OCI-LY7 (cell line): ENCODE results near the gene OR2W1. TPM values are rescaled to one million over a fixed set of nuclear protein-coding genes. Genes with fewer than 3 reads are reported as not detected.

Experiments used
- BruUV-seq: library from RNA; stranded (reverse); fragments of 400-500 nt; replicated peaks from 2 replicates; lab custom pipeline; 2021; lab: Mats Ljungman, UMichigan
- CTCF ChIA-PET: fragments of 300-600 bp; sonication (Branson Sonifier 250); formaldehyde crosslinking; loops from one replicate; lab custom pipeline; 2022; ENCODE audit warnings: antibody characterized with exemption; ENCODE audit not compliant: unreplicated experiment; lab: Charles Lee
- POLR2A ChIA-PET: fragments of 300-600 bp; sonication (Branson Sonifier 250); formaldehyde crosslinking; loops from one replicate; lab custom pipeline; 2022; ENCODE audit warnings: antibody characterized with exemption; lab: Charles Lee
- DNase-seq: peaks from one replicate; pipeline ENCODE4 v3.0.0-alpha.2; 2015; ENCODE audit warnings: low spot score
- H2AFZ ChIP-seq: fragments of 200-600 bp; sonication (generic), shearing (Covaris generic); 2 replicates; pipeline ENCODE4 v1.6.1; 2014; ENCODE audit warnings: mild to moderate bottlenecking, antibody characterized with exemption, low read length, moderate library complexity
- H3K27ac ChIP-seq: fragments of 200-600 bp; sonication (generic); 2 replicates; pipeline ENCODE4 v1.5.1; 2014; ENCODE audit warnings: mixed run types, low read depth, mild to moderate bottlenecking, moderate library complexity, low read length, inconsistent platforms; ENCODE audit not compliant: poor library complexity, severe bottlenecking
- H3K36me3 ChIP-seq: fragments of 200-600 bp; sonication (generic); 2 replicates; pipeline ENCODE4 v1.6.1; 2014; ENCODE audit warnings: mild to moderate bottlenecking, antibody characterized with exemption, low read length, moderate library complexity, mixed read lengths; ENCODE audit not compliant: insufficient read depth
- H3K4me1 ChIP-seq: fragments of 200-600 bp; sonication (generic); 2 replicates; pipeline ENCODE4 v1.5.1; 2014; ENCODE audit warnings: mild to moderate bottlenecking, low read length; ENCODE audit not compliant: insufficient read depth, poor library complexity, severe bottlenecking
- H3K4me2 ChIP-seq: fragments of 200-600 bp; sonication (generic); 2 replicates; pipeline ENCODE4 v1.6.1; 2014; ENCODE audit warnings: mild to moderate bottlenecking, low read length
- H3K4me3 ChIP-seq: fragments of 200-600 bp; sonication (generic); 2 replicates; pipeline ENCODE4 v1.5.1; 2014; ENCODE audit warnings: mild to moderate bottlenecking, low read depth, low read length; ENCODE audit not compliant: poor library complexity, severe bottlenecking
- H3K79me2 ChIP-seq: fragments of 200-600 bp; sonication (generic); 2 replicates; pipeline ENCODE4 v1.6.1; 2016; ENCODE audit warnings: low read depth, mild to moderate bottlenecking, low read length, moderate library complexity, mixed read lengths; ENCODE audit not compliant: insufficient read depth
- H3K9me2 ChIP-seq: fragments of 200-600 bp; sonication (generic); 2 replicates; pipeline ENCODE4 v1.6.1; 2016; ENCODE audit warnings: mild to moderate bottlenecking, low read length, mixed read lengths; ENCODE audit not compliant: insufficient read depth
- H3K9me3 ChIP-seq: fragments of 200-600 bp; sonication (generic); 2 replicates; pipeline ENCODE4 v1.6.1; 2014; ENCODE audit warnings: mild to moderate bottlenecking, mixed run types, low read length, mixed read lengths
- H4K20me1 ChIP-seq: fragments of 200-600 bp; sonication (generic); 2 replicates; pipeline ENCODE4 v1.6.1; 2014; ENCODE audit warnings: mild to moderate bottlenecking, antibody characterized with exemption, low read length, moderate library complexity, mixed read lengths; ENCODE audit not compliant: insufficient read depth
- CTCF ChIP-seq: fragments of 200-600 bp; sonication (generic); conservative IDR thresholded peaks from 2 replicates; pipeline ENCODE4 v1.5.1; 2014; ENCODE audit warnings: mild to moderate bottlenecking, antibody characterized with exemption, low read length, moderate library complexity, mixed read lengths
- EZH2phosphoT487 ChIP-seq: fragments of 200-600 bp; sonication (generic); IDR thresholded peaks from 2 replicates; pipeline ENCODE4 v1.6.1; 2018; ENCODE audit warnings: low read depth, borderline replicate concordance, mild to moderate bottlenecking, mixed run types, antibody characterized with exemption, low read length, moderate library complexity, mixed read lengths
- intact Hi-C: fragments of 100-400 bp; cut with micrococcal nuclease; formaldehyde crosslinking; loops from one replicate; pipeline ENCODE4 v1.10.0; 2022; ENCODE audit not compliant: unreplicated experiment
- total RNA-seq, 2 experiments: library from RNA; depleted of rRNA in 1 of 2; stranded (reverse); fragments of >200 nt in 1 of 2; shearing (Covaris generic) in 1 of 2; gene quantifications; 2 replicates each; pipeline ENCODE4 v1.2.3, GENCODE V29; 2014 to 2022

The OR2W1 gene
- total RNA-seq, 2 experiments from 2014 or later: not detected

GRCh38 chr6:29082457-29082856 is 37.5 kb upstream of the OR2W1 start:
- intact Hi-C loops: no loop called here
- BruUV-seq: no TSS peak
- POLR2A ChIA-PET: no interaction called here

GRCh38 chr6:29081312-29081711 is 36.3 kb upstream of the OR2W1 start:
- Histone ChIP-seq H3K79me2 (no peaks in the 10 kb centered on the region), H4K20me1 (no peaks in the 10 kb centered on the region), H3K9me2 (no peaks in the 10 kb centered on the region), H3K4me3 (no peak overlapping the region), H3K4me1 (no peaks in the 10 kb centered on the region), H3K27ac (no peak overlapping the region), H3K9me3 (no peaks in the 10 kb centered on the region), H3K36me3 (no peaks in the 10 kb centered on the region), H3K4me2 (no peak overlapping the region), H2AFZ (no peak overlapping the region)
- DNase-seq: no peak
- CTCF ChIA-PET: no interaction called here
- intact Hi-C loops: no loop called here
- POLR2A ChIA-PET: interaction anchor here (0.6 kb wide), 1 partner anchor 320 kb away, joined by 8 read pairs; no protein-coding TSS in a partner anchor
- BruUV-seq: no TSS peak
- TF ChIP-seq CTCF (no peak), EZH2phosphoT487 (no peak)

More at GRCh38 chr6:29082457-29082856, 37.5 kb upstream of the OR2W1 start:
- no peaks in the 10 kb centered on the region for H3K79me2 ChIP-seq
- CTCF ChIA-PET: no interaction called here
- no peak for DNase-seq
- H3K4me1 ChIP-seq: no peaks in the 10 kb centered on the region
- no peaks in the 10 kb centered on the region for H3K36me3 ChIP-seq
- H3K9me2 ChIP-seq: no peaks in the 10 kb centered on the region
- no peak for TF ChIP-seq EZH2phosphoT487
- TF ChIP-seq CTCF: no peak
- H2AFZ ChIP-seq: no peak overlapping the region
- no peaks in the 10 kb centered on the region for H3K9me3 ChIP-seq
- no peak overlapping the region for H3K4me3 ChIP-seq
- no peaks in the 10 kb centered on the region for H4K20me1 ChIP-seq
- no peak overlapping the region for H3K27ac ChIP-seq
- no peak overlapping the region for H3K4me2 ChIP-seq

- no peak for TF ChIP-seq CTCF
- Histone ChIP-seq H3K27ac (no peak overlapping the region), H3K4me3 (no peak overlapping the region), H3K36me3 (no peaks in the 10 kb centered on the region), H3K9me3 (no peaks in the 10 kb centered on the region), H3K4me1 (no peaks in the 10 kb centered on the region), H2AFZ (no peak overlapping the region), H3K79me2 (no peaks in the 10 kb centered on the region), H3K4me2 (no peak overlapping the region), H4K20me1 (no peaks in the 10 kb centered on the region), H3K9me2 (no peaks in the 10 kb centered on the region)
- BruUV-seq: no TSS peak
- POLR2A ChIA-PET: interaction anchor here (0.6 kb wide), 1 partner anchor 52 kb away, joined by 3 read pairs; no protein-coding TSS in a partner anchor
- DNase-seq: no peak
- CTCF ChIA-PET: no interaction called here
- intact Hi-C loops: no loop called here
Measured at GRCh38 chr6:29079203-29079602, 34.2 kb upstream of the OR2W1 start.
